ENCODE data around the gene RPS10.
"Not testable (repeated sequence)": the region's sequence is repeated elsewhere in the genome, so short reads cannot be mapped to it uniquely, and the experiment has no call there.

RPS10 gene

DNA sequence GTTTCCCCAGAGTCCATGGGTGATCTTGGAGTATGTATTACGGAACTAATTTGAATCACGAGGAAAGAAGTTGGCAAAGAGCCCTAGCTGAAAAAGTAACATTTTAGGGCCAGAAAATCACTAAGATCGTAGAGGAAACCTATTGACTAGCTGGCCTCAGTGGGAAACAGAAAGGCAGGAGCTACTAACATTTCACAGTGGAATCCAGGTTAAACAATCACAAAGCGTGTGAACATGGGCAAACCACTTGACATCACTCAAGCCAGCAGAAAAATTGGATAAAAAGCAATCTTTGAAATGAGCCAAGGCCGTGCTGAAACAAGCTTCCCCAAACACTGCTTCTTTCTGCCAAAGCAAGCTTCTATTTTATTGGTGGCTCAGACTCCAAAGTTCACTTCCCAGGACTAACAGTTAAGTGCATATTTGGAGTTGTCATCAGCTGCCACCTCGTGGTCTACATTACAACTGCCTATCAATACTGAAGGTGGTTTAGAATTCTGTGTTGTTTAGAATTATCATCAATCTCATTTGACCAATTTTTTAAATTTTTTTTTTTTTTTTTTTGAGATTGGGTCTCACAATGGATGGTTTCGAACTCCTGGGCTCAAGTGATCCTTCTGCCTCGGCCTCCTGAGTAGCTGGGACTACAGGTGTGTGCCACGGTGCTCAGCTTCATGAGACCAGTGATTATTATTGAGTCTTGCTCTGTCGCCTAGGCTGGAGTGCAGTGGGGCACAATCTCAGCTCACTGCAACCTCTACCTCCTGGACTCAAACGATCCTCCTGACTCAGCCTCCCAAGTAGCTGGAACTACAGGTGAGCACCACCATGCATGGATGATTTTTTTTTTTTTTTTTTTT is 10.6 kb downstream of the RPS10 start:
- no peaks in the 10 kb centered on the region for H3K27me3 ChIP-seq (ENCODE audit: insufficient read depth, poor library complexity, severe bottlenecking)
- H3K9me3 ChIP-seq (ENCODE audit: severe bottlenecking): no peaks in the 10 kb centered on the region
- ATAC-seq (ENCODE audit: low read depth) (peak; percentile 67), DNase-seq (ENCODE audit: low spot score) (no peak)
- no peak overlapping the region for H3K4me3 ChIP-seq (ENCODE audit: severe bottlenecking)
- no peak overlapping the region for H3K27ac ChIP-seq (ENCODE audit: poor library complexity, severe bottlenecking)
- H3K4me1 ChIP-seq (ENCODE audit: insufficient read depth, poor library complexity, severe bottlenecking): peaks cover 7% of the 10 kb centered on the region
- peaks cover 44% of the 10 kb centered on the region for H3K36me3 ChIP-seq (ENCODE audit: low read depth)
- TF ChIP-seq, protein P1, sequence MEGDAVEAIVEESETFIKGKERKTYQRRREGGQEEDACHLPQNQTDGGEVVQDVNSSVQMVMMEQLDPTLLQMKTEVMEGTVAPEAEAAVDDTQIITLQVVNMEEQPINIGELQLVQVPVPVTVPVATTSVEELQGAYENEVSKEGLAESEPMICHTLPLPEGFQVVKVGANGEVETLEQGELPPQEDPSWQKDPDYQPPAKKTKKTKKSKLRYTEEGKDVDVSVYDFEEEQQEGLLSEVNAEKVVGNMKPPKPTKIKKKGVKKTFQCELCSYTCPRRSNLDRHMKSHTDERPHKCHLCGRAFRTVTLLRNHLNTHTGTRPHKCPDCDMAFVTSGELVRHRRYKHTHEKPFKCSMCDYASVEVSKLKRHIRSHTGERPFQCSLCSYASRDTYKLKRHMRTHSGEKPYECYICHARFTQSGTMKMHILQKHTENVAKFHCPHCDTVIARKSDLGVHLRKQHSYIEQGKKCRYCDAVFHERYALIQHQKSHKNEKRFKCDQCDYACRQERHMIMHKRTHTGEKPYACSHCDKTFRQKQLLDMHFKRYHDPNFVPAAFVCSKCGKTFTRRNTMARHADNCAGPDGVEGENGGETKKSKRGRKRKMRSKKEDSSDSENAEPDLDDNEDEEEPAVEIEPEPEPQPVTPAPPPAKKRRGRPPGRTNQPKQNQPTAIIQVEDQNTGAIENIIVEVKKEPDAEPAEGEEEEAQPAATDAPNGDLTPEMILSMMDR (IDR thresholded peaks at IDR 0.05; ENCODE audit: poor library complexity, severe bottlenecking): peak; percentile 69

DNA sequence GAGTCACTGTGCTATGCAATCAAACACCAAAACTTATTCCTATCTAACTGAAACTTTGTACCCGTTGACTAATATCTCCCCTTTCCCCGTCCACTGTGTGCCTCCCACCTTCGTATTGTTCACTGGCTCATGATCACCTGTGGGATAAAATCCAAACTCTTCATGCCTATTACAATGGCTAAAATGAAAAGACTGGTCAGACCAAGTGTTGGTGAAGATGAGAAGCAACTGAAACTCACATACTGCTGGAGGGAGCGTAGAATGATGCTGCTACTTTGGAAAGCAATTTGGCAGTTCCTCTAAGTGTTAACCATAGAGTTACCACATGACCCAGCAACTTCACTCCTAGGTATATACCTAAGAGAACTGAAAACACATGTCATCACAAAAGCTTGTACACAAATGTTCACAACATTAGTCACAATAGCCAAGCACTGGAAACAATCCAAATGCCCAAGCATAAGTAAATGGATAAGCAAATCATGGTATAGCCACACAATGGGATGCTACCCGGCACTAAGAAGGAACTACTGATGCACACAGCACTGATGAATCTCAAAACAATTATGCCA is 13.1 kb downstream of the RPS10 start:
- TF ChIP-seq, protein P1 (IDR thresholded peaks at IDR 0.05; ENCODE audit: poor library complexity, severe bottlenecking): no peak
- no peaks in the 10 kb centered on the region for H3K27me3 ChIP-seq (ENCODE audit: insufficient read depth, poor library complexity, severe bottlenecking)
- no peaks in the 10 kb centered on the region for H3K9me3 ChIP-seq (ENCODE audit: severe bottlenecking)
- ATAC-seq (ENCODE audit: low read depth) (peak; percentile 26; the same call in 1 of the 3 replicates), DNase-seq (ENCODE audit: low spot score) (no peak)
- H3K4me1 ChIP-seq (ENCODE audit: insufficient read depth, poor library complexity, severe bottlenecking): peaks cover 7% of the 10 kb centered on the region
- H3K27ac ChIP-seq (ENCODE audit: poor library complexity, severe bottlenecking): no peak overlapping the region
- H3K36me3 ChIP-seq (ENCODE audit: low read depth): peaks cover 19% of the 10 kb centered on the region
- H3K4me3 ChIP-seq (ENCODE audit: severe bottlenecking): no peak overlapping the region

DNA sequence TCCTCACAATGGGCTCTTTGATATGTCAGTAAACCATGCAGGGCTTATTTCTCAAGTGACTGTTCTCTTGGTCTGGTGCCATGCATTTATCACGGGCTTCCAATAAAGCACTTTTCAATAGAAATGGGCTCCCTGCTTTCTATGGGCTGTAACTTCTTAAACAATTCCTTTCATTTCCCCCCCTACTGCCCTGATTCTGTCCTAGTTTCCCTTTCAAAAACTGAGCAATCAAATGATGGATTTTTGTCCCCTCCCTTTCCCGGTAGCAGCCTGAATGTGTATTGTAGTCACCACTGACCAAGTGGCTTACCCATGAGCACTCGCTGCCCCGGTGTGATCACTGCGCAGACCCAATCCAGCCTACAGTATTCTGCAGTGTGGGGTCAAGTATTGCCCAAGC is 13.9 kb downstream of the RPS10 start:
- H3K27me3 ChIP-seq (ENCODE audit: insufficient read depth, poor library complexity, severe bottlenecking): no peaks in the 10 kb centered on the region
- H3K4me1 ChIP-seq (ENCODE audit: insufficient read depth, poor library complexity, severe bottlenecking): peaks cover 7% of the 10 kb centered on the region
- no peaks in the 10 kb centered on the region for H3K9me3 ChIP-seq (ENCODE audit: severe bottlenecking)
- no peak overlapping the region for H3K4me3 ChIP-seq (ENCODE audit: severe bottlenecking)
- peaks cover 12% of the 10 kb centered on the region for H3K36me3 ChIP-seq (ENCODE audit: low read depth)
- TF ChIP-seq, protein P1 (IDR thresholded peaks at IDR 0.05; ENCODE audit: poor library complexity, severe bottlenecking): no peak
- no peak overlapping the region for H3K27ac ChIP-seq (ENCODE audit: poor library complexity, severe bottlenecking)
- DNase-seq (ENCODE audit: low spot score): no peak
- ATAC-seq (ENCODE audit: low read depth): no peak

DNA sequence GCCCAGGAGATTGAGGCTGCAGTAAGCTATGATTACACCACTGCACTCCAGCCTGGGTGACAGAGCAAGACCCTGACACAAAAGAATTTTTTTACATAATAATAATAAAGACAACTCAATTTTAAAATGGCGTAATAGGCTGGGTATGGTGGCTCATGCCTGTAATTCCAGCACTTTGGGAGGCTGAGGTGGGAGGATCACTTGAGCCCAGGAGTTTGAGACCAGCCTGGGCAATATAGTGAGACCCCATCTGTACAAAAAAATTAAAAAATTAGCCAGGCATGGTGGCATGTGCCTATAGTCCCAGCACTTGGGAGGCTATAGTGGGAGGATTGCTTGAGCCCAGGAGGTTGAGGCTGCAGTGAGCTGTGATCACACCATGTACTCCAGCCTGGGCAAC is 18.0 kb downstream of the RPS10 start:
- not testable (repeated sequence) for H3K4me1 ChIP-seq (ENCODE audit: insufficient read depth, poor library complexity, severe bottlenecking); H3K36me3 ChIP-seq (ENCODE audit: low read depth); DNase-seq (ENCODE audit: low spot score); H3K27me3 ChIP-seq (ENCODE audit: insufficient read depth, poor library complexity, severe bottlenecking); H3K27ac ChIP-seq (ENCODE audit: poor library complexity, severe bottlenecking); H3K4me3 ChIP-seq (ENCODE audit: severe bottlenecking); H3K9me3 ChIP-seq (ENCODE audit: severe bottlenecking); ATAC-seq (ENCODE audit: low read depth)

DNA sequence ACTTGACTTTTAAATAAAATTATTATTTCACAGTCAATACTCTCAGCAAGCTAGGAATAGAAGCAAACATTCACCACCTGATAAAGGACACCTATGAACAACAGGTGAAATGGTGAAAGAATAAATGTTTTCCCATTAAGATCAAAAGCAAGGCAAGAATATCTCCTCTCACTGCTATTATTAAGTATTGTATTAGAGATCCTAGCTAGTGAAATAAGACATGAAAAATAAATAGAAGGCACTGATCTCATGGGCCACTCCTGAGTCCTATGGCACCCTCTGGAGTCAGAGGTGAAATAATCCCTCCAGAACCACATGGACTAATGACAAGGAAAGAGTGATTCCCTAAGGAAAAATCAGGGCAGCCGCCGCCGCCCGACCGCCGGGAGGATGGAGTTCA is 29.4 kb downstream of the RPS10 start:
- ATAC-seq (ENCODE audit: low read depth) (no peak), DNase-seq (ENCODE audit: low spot score) (no peak)
- TF ChIP-seq, protein P1 (IDR thresholded peaks at IDR 0.05; ENCODE audit: poor library complexity, severe bottlenecking): no peak
- Histone ChIP-seq H3K9me3 (ENCODE audit: severe bottlenecking) (no peaks in the 10 kb centered on the region), H3K36me3 (ENCODE audit: low read depth) (no peaks in the 10 kb centered on the region), H3K4me3 (ENCODE audit: severe bottlenecking) (no peak overlapping the region), H3K27ac (ENCODE audit: poor library complexity, severe bottlenecking) (no peak overlapping the region), H3K27me3 (ENCODE audit: insufficient read depth, poor library complexity, severe bottlenecking) (no peaks in the 10 kb centered on the region), H3K4me1 (ENCODE audit: insufficient read depth, poor library complexity, severe bottlenecking) (no peaks in the 10 kb centered on the region)
